ENCODE results near the gene SPDYE16. TPM values are rescaled to one million over a fixed set of nuclear protein-coding genes. Genes with fewer than 3 reads are reported as not detected.
"Not testable (repeated sequence)": the region's sequence is repeated elsewhere in the genome, so short reads cannot be mapped to it uniquely, and the experiment has no call there.

Gene SPDYE16
- 0.15 and 0.63 TPM in 2 replicates for total RNA-seq (2014; rRNA removed; shearing (Covaris generic))

- not testable (repeated sequence) for DNase-seq (ENCODE audit: low spot score)
These were observed at the start of gene SPDYE16 for GRCh38 chr7:76543197-76543596. Gene SPDYE16 (minus strand): TSS chr7:76543297. CDS start chr7:76541459, 1,838 bp downstream.

DNA sequence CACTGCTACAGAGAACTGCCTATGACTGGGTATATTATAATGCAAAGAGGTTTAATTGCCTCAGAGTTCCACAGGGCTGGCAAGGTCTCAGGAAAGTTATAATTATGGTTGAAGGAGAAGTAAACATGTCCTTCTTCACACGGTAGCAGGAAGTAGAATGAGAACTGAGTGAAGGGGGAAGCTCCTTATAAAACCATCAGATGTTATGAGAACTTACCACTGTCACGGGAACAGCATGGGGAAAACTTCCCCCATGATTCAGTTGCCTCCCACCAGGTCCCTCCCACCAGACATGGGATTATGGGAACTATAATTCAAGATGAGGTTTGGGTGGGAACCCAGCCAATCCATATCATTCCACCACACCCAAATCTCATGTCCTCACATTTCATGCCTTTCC is 49.6 kb upstream of the SPDYE16 start:
- DNase-seq (ENCODE audit: low spot score): not testable (repeated sequence)

- not testable (repeated sequence) for DNase-seq (ENCODE audit: low spot score)
These were observed 48.7 kb upstream of the SPDYE16 start for GRCh38 chr7:76591602-76592304.

DNA sequence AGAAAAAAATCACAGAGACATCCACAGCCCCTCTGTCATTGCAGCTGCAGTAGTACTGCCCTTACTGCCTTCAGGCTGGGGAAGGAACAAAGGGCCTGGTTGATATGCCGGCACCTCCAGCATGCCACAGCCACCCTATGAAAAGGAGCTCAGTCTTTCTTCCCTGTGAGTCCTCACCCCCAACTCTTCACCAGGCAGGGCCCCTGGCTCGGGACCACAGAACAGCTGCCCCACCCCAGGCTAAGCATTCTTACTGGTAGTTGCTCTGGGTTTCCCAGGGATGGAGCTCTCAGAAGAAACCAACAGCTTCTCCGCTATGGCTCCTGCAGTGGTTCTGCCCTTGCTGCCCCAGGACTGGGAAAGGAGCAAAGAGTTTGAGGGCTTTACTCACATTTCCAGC is 47.9 kb upstream of the SPDYE16 start:
- not testable (repeated sequence) for DNase-seq (ENCODE audit: low spot score)

- DNase-seq (ENCODE audit: low spot score): not testable (repeated sequence)
These were observed 45.5 kb upstream of the SPDYE16 start for GRCh38 chr7:76588586-76588985.

GRCh38 chr7:76586585-76587315 is 43.7 kb upstream of the SPDYE16 start:
- DNase-seq (ENCODE audit: low spot score): not testable (repeated sequence)

DNA sequence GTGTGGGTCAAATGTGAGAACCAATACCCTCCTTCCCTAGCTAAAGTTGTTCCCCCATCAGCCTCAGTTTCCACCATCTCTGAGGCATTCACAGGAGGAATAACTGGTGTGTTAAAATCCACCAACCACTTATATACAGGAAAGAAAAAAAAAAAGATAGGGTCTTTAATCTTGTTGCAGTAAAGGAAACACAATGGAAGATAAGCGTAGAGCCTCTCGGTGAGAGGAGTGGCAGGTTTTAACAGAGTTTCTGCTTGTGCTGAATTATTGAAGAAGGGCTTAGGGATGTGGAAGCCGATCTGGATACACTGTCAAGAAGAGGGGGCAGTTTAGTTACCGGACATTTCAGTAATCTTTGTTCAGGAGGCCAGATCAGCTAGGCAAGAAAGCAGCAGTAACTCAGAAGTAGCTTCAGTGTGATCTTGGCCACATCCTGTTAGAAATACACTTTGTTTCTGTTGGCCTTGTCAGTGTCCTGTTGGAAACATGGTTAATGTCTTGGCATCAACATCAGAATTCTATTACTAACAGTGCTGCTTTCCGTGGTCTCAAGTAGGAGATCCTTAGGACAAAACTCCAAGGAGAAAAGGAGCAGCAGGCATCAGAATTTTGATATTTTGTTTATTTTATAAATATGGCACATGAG is 40.7 kb upstream of the SPDYE16 start:
- DNase-seq (ENCODE audit: low spot score): not testable (repeated sequence)

GRCh38 chr7:76582848-76583631 is 39.9 kb upstream of the SPDYE16 start:
- DNase-seq (ENCODE audit: low spot score): peak; percentile 66

DNA sequence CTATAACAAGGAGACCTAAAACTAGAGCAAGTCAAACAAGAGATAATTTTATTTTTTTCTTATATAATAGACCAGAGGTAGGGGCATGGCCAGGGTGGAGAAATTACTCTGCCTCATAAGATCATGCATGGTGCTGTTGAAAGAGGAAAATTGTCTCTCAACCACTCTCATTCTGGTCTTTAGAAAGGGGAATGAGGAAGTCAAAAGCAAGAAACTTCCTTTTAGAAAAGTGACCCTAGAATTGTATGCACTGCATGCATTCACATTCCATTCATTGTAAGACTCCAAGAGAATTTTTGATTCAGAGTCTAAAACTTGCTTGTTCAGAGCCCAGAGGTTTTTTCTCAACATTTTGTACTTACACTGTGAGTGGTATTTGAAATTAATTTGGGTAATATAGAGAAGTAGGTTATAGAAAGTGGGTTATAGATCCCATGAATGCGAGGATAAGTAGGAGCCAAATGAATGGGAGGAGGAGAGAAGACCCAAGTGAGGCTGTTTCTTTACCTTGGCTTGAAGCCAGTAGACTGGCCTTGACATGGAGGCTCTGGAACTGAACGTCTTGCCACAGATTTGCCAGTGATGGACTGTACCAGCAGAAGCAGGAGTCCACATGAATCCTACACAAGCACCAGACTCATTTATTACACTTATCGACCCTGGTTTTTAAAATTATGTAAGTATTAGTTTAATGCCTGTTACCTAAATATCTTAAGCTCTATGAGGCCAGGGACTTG is 33.0 kb upstream of the SPDYE16 start:
- peak; percentile 46 for DNase-seq (ENCODE audit: low spot score)

DNA sequence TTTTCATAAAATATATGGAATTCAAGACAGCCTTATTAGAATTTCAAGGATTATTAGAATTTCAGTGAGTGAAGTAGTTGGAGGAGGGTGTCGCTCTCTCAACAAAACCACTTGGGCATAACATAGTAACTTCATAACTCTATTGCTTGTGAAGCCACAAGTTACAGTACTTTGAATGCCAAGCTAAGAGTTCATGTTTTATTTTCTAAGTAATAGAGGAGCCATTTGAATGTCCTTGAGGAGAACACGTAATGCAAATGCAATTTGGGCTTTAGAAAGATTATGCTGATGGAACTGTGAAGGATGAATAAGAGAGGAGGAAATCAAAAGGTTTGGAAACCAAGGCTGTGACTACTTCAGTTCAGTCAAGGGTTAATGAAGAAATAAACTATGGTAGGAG is 32.3 kb upstream of the SPDYE16 start:
- DNase-seq (ENCODE audit: low spot score): not testable (repeated sequence)

- DNase-seq (ENCODE audit: low spot score): not testable (repeated sequence)
These were observed 29.2 kb upstream of the SPDYE16 start for GRCh38 chr7:76572296-76572695.

DNA sequence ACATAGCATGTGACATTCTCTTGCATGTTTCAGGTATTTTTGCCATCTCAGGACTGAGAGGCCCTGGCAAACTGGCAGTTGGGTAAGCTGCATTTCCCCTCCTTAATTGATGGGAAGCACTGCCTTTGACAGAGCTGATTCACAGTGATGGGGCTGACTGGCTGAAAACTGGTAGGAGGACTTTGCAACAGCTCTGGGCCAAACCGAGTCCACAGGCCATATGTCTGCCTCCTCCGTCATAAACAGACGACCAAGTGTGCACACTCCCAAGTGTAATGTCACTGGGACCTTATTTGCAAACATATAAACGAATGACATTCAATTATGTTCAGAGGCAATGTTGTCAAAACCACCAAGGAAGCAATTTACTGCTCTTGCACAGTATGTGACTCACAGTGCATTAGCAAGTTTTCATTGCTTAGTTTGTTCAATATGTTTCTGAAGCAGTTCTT is 27.3 kb upstream of the SPDYE16 start:
- DNase-seq (ENCODE audit: low spot score): not testable (repeated sequence)

GRCh38 chr7:76568742-76569141 is 25.6 kb upstream of the SPDYE16 start:
- DNase-seq (ENCODE audit: low spot score): peak; percentile 74

GRCh38 chr7:76567753-76568152 is 24.7 kb upstream of the SPDYE16 start:
- not testable (repeated sequence) for DNase-seq (ENCODE audit: low spot score)

DNA sequence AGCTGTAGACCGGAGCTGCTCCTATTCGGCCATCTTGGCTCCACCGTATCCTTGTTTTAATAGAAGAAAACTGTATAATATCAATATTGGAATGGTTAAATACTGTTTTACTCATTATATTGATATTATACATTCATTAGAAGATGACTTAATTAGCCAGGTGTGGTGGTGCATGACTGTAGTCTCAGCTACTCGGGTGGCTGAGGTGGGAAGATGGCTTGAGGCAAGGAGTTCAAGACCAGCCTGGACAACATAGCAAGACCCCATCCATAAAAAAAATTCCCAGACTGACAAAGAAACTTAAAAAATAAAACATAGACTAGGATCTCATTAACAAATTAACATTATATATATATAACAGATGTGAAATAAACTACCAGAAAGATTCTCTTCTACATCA is 24.2 kb upstream of the SPDYE16 start:
- not testable (repeated sequence) for DNase-seq (ENCODE audit: low spot score)

- DNase-seq (ENCODE audit: low spot score): not testable (repeated sequence)
These were observed 21.9 kb upstream of the SPDYE16 start for GRCh38 chr7:76565001-76565400.

DNA sequence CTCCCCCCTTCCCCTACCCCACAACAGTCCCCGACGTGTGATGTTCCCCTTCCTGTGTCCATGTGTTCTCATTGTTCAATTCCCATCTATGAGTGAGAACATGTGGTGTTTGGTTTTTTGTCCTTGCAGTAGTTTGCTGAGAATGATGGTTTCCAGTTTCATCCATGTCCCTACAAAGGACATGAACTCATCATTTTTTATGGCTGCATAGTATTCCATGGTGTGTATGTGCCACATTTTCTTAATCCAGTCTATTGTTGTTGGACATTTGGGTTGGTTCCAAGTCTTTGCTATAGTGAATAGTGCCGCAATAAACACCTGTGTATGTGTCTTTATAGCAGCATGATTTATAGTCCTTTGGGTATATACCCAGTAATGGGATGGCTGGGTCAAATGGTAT is 18.2 kb upstream of the SPDYE16 start:
- DNase-seq (ENCODE audit: low spot score): not testable (repeated sequence)

DNA sequence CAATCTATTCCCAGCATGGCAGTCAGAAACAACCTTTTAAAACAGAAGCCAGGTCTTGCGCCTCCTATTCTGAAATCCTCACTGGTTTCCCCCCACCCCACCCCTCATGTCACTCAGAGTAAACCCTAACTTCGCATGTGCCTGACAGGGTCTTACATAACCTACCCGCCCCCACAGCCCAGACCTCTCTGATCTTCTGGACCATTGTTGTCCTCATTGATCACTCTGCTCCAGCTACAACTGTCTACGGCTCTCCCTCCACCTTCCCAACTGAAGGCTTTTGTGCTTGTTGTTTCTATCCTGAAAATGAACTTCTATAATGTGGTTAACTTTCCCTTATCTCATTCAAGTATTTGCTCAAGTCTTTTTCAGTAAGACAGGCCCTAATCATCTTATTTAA is 17.1 kb upstream of the SPDYE16 start:
- not testable (repeated sequence) for DNase-seq (ENCODE audit: low spot score)

DNA sequence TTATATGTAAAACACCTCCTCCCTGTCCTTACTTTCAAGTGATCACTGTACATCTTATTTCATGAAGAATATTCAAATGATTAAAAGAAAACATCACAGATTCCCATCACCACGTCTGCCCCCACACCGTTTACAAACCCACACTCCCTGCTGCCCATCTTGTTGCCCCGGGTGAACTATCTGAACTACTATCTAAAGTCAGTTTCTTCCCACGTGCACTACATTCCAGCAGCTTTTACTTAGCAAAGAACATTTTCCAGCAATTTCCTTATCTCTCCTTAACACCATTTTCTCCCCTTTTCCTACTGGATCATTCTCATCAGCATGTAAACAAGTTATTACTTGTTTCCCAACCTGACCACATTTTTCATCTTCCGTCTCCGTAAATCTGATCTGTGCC is 16.6 kb upstream of the SPDYE16 start:
- DNase-seq (ENCODE audit: low spot score): not testable (repeated sequence)

DNA sequence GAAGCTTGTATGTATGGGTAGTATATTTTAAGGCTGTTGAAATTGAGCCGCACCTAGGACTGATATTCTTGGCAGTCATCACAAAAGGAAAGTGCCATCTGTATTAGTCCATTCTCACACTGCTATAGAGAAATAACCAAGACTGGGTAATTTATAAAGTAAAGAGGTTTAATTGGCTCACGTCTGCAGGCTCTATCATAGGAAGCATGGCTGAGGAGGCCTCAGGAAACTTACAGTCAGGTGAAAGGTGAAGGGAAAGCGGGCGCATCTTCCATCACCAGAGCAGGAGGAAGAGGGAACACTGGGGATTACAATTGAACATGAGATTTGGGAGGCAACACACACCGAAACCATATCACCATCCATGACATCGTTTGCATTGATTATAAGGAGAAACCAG is 8.9 kb upstream of the SPDYE16 start:
- not testable (repeated sequence) for DNase-seq (ENCODE audit: low spot score)

GRCh38 chr7:76549855-76550248 is 6.8 kb upstream of the SPDYE16 start:
- DNase-seq (ENCODE audit: low spot score): not testable (repeated sequence)

Measured in HT-29 (cell line).